Adrenal gland (tissue), 5 donors: ENCODE data around the gene CYP24A1.

Source experiments
- CTCF ChIP-seq, 6 experiments: fragments of 450-650 bp in 4 of 6; fragments of 200-600 bp in 2 of 6; sonication (generic) in 1 of 6; IDR thresholded peaks; 1 replicate in 5 of 6; 2 replicates in 1 of 6; pipeline versions ENCODE4 v1.5.1 to v1.8.0; 2016 to 2021; ENCODE audit warnings: antibody characterized with exemption in 6 of 6, mild to moderate bottlenecking in 2 of 6, moderate library complexity in 1 of 6
- POLR2A ChIP-seq, 2 donors: fragments of 450-650 bp; IDR thresholded peaks; one replicate each; pipeline ENCODE4 v1.6.1; 2017; ENCODE audit warnings: antibody characterized with exemption in 2 of 2, mild to moderate bottlenecking in 2 of 2, moderate library complexity in 1 of 2
- donor health status: DM: no; HTN: no; CAD: no.

DNA sequence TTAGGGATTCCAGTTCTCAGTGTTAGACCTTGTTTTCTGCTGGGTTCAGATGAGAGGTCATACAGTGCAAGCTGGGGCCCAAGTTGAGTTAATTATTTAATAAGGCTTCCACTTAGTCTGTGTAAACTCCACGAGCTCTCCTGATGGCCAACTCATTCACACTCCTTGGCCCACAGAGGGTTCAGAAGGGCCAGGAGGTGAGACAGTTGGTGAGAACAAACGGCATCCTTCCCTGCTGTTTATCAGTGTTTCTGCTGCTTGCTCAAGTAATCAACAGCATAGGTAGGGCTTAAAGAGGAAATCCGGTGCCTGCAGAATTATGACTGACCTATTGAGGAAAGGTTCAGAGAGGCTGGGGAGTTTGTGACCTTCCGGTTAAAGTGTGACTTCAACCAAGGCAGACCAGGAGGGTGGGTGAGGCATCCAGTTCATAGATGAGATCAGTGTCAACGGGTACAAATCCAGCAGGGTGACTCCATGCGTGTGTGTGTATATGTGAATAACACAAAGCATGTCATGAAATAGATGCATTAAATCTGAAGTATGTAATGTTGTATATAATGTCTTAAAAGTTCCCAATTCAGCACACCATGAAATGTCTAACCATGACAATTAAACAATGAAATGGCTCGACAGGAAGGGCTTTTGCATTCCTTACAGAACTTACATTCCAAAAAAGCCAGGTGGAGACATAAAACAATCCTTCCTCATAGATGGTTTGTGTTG, 66.0 kb downstream of the CYP24A1 start:
- TF ChIP-seq CTCF (IDR thresholded peaks at IDR 0.05) (no peak), POLR2A (IDR thresholded peaks at IDR 0.05) (no peak)
